Activated CD4-positive, alpha-beta memory T cell treated with anti-CD3 and anti-CD28 coated beads, Interleukin-2, amount 10 ng/mL, durations not matched to agents 7 days and 5 days (primary cell): ENCODE measurements around the gene MAMDC2. TPM values are rescaled to one million over a fixed set of nuclear protein-coding genes. Genes with fewer than 3 reads are reported as not detected.

Source experiments
- CTCF ChIA-PET: fragments of 350-600 bp; sonication (Branson Sonifier 250); formaldehyde crosslinking; loops from one replicate; lab custom pipeline; 2021; ENCODE audit warnings: antibody characterized with exemption, inconsistent platforms; lab: Charles Lee
- POLR2A ChIA-PET: fragments of 350-600 bp; sonication (Branson Sonifier 250); formaldehyde crosslinking; loops from one replicate; lab custom pipeline; 2021; ENCODE audit warnings: antibody characterized with exemption; lab: Charles Lee
- DNase-seq: peaks from one replicate; pipeline ENCODE4 v3.0.0-alpha.2; 2020
- H3K27ac Mint-ChIP-seq: one replicate; pipeline ENCODE4 v1.8.0; 2021; ENCODE audit warnings: mild to moderate bottlenecking, mixed read lengths
- H3K27me3 Mint-ChIP-seq: one replicate; pipeline ENCODE4 v1.8.0; 2021; ENCODE audit warnings: mixed read lengths
- H3K36me3 Mint-ChIP-seq: one replicate; pipeline ENCODE4 v1.8.0; 2021; ENCODE audit warnings: low read depth, mixed read lengths
- H3K4me1 Mint-ChIP-seq: one replicate; pipeline ENCODE4 v1.8.0; 2021; ENCODE audit warnings: mixed read lengths
- H3K4me3 Mint-ChIP-seq: one replicate; pipeline ENCODE4 v1.8.0; 2021; ENCODE audit warnings: mild to moderate bottlenecking, mixed read lengths
- H3K9me3 Mint-ChIP-seq: one replicate; pipeline ENCODE4 v1.8.0; 2021; ENCODE audit warnings: mixed read lengths
- total RNA-seq, 2 experiments: library from RNA; stranded (reverse); gene quantifications; one replicate each; pipeline ENCODE4 v1.2.3, GENCODE V29; 2021

MAMDC2 gene
- total RNA-seq, 2 experiments from 2014 or later: 0.05 TPM; not detected in 1

DNA sequence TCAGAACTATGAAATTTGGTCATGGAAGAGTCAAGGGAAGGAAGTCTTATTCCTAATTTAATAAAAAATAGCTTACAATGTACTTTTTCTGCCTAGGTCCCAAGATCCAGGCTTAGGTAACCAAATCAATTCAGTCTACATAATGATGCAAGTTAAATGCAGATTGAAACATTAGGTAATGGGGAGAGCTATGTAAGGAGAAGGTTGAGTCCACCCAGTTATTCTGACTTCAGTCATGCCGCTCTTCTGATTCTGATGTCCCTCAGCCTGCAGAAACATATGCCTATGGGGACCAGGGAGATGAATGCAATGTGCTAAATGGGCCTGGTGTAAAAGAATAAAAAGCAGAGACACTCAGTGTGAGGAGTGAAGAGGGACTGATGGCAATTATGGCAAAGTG lies 63.9 kb downstream of the MAMDC2 start:
- H3K9me3 Mint-ChIP-seq: no peaks in the 10 kb centered on the region
- no peaks in the 10 kb centered on the region for H3K36me3 Mint-ChIP-seq
- H3K4me3 Mint-ChIP-seq: no peak overlapping the region
- H3K27me3 Mint-ChIP-seq: peaks cover 13% of the 10 kb centered on the region
- CTCF ChIA-PET: no interaction called here
- H3K4me1 Mint-ChIP-seq: peaks cover 3% of the 10 kb centered on the region
- DNase-seq: no peak
- POLR2A ChIA-PET: no interaction called here
- no peak overlapping the region for H3K27ac Mint-ChIP-seq

DNA sequence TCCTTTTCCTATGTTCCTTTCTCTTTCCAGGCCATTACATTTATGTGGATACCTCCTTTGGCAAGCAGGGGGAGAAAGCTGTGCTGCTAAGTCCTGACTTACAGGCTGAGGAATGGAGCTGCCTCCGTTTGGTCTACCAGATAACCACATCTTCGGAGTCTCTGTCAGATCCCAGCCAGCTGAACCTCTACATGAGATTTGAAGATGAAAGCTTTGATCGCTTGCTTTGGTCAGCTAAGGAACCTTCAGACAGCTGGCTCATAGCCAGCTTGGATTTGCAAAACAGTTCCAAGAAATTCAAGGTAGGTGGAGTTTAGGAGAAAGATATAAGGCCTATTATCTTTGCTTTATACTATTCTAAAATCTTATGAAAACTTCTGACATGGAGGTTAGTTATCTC lies 64.5 kb downstream of the MAMDC2 start:
- H3K4me1 Mint-ChIP-seq: peaks cover 3% of the 10 kb centered on the region
- no peaks in the 10 kb centered on the region for H3K9me3 Mint-ChIP-seq
- no peak overlapping the region for H3K27ac Mint-ChIP-seq
- peaks cover 13% of the 10 kb centered on the region for H3K27me3 Mint-ChIP-seq
- ChIA-PET CTCF (no interaction called here), POLR2A (no interaction called here)
- H3K36me3 Mint-ChIP-seq: no peaks in the 10 kb centered on the region
- no peak overlapping the region for H3K4me3 Mint-ChIP-seq
- no peak for DNase-seq

DNA sequence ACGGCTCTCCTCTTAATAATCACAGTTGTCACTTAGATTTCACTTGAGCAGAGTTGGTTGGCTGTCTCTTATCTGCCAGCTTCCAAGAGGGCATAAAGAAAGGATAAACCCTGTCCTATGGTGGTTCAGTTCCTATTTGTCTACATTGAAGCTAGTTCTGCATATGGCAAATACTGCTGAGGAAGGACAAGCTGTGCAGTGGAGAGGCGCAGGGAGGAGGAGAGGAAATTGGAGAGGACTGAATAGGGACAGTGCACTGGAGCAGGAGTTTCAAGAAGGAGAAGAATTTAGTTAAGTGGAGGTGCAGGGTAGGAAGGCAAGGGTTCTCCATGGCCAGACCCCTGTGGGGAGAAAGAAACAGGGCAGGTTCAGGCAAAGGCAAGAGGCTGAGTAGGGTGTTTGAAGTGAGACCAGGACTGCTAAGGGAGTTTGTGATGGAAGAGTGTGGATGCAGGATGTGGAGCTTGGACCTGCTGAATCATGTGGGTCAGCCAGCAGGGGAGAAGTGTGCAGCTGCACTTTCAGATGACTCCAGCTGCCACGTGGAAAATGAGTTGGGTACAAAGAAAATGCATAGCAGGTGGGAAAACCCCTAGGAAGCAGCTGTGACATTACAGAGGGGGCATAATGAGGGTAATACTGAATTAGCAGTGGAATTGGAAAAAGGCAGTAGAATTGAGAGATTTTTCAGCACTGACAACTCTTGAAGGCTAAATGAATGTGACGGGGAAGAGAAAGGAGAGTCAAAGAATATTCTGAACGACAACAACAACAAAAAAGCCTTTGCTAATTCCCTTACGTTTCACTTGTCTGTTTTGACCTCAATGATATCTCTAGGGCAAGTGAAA lies 66.8 kb downstream of the MAMDC2 start:
- DNase-seq: no peak
- Mint-ChIP-seq H3K9me3 (no peaks in the 10 kb centered on the region), H3K4me3 (no peak overlapping the region), H3K27ac (no peak overlapping the region), H3K4me1 (peaks cover 3% of the 10 kb centered on the region), H3K27me3 (peaks cover 17% of the 10 kb centered on the region), H3K36me3 (no peaks in the 10 kb centered on the region)
- ChIA-PET POLR2A (no interaction called here), CTCF (interaction anchor here (0.8 to 5.7 kb wide), 26 partner anchors 8 to 689 kb away, joined by 3 to 85 read pairs (median 4); partner anchors contain the start of gene MAMDC2)

DNA sequence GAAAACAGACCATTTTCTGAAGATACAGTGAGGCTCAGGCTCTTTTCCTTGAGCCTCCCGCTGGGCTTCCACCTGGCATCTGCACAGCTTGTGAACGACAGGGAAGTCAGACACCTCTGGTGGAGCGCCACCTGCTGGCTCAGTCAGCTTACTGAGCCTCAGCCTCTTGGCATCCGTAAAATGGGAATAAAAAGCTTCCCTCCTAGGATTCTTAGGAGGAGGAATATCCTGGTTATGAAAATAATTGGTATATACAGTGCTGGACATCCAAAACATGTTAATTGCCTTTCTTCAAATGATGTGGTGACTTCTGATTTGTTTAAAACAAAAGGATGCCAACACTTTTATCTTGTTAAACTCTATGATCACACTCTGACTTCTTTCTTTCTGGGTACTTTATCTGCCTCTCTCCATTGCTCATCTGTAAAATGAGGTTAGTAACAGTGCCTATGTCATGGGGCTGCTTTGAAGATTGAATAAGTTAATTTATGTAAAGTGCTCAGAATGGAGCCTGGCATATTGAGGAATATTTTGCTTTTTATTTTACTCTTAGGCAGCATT lies 67.5 kb downstream of the MAMDC2 start:
- Mint-ChIP-seq H3K27ac (no peak overlapping the region), H3K4me3 (no peak overlapping the region), H3K4me1 (peaks cover 3% of the 10 kb centered on the region), H3K27me3 (peaks cover 17% of the 10 kb centered on the region), H3K36me3 (no peaks in the 10 kb centered on the region), H3K9me3 (no peaks in the 10 kb centered on the region)
- CTCF ChIA-PET: interaction anchor here (0.8 to 5.7 kb wide), 26 partner anchors 8 to 689 kb away, joined by 3 to 85 read pairs (median 4); partner anchors contain the start of gene MAMDC2
- DNase-seq: peak; percentile 57
- POLR2A ChIA-PET: no interaction called here

DNA sequence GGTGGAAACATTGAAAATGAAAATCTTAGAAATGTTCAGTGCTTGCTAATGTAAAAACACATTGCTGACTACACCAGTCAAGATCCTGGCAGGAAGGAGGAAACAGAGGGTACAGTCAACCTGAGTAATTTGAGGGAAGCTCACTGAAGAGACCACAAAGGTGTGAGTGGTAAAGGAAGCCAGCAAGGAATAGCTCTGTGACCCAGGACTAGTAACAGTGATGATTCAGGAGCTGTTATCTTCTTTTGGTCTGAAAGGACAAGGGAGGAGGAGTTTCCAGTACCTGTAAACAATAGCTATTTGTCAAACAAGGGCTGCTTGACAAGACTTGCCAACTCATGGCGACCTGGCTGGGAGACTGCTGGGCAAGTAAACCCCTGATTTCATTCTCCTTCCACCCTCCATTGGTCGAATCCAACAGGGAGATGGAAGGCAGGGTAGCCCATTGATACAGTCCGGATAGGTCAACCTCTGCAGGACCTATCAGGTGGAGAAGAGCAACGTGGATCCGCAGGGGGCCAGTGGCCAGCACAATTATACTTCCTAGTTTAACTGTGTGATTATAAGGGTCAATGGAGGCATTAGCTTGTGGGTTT lies 68.1 kb downstream of the MAMDC2 start:
- Mint-ChIP-seq H3K4me1 (peaks cover 3% of the 10 kb centered on the region), H3K27ac (no peak overlapping the region), H3K9me3 (no peaks in the 10 kb centered on the region), H3K36me3 (no peaks in the 10 kb centered on the region), H3K4me3 (no peak overlapping the region), H3K27me3 (peaks cover 14% of the 10 kb centered on the region)
- ChIA-PET POLR2A (no interaction called here), CTCF (interaction anchor here (0.5 to 5.7 kb wide), 25 partner anchors 9 to 513 kb away, joined by 3 to 85 read pairs (median 4); partner anchors contain the start of gene MAMDC2)
- no peak for DNase-seq

DNA sequence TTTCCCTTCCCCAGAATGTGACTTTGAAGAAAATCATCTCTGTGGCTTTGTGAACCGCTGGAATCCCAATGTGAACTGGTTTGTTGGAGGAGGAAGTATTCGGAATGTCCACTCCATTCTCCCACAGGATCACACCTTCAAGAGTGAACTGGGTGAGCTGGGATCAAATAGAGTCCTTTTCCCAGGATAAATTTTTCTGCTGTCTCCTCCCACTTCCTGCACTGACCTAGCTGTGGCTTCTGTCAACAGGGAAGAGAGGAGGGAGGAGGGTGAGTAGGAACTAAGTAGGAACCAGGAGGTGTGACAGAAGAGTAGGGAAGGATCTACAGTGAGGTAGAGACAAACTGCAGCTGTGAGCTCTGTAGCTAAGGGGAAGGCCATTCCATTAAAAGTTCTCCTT lies 69.3 kb downstream of the MAMDC2 start:
- H3K36me3 Mint-ChIP-seq: no peaks in the 10 kb centered on the region
- H3K27me3 Mint-ChIP-seq: peaks cover 13% of the 10 kb centered on the region
- H3K4me3 Mint-ChIP-seq: no peak overlapping the region
- ChIA-PET CTCF (interaction anchor here (0.8 to 5.7 kb wide), 13 partner anchors 9 to 691 kb away, joined by 3 to 85 read pairs (median 5); no protein-coding TSS in a partner anchor), POLR2A (interaction anchor here (1.3 kb wide), 1 partner anchor 490 kb away, joined by 3 read pairs; no protein-coding TSS in a partner anchor)
- no peak overlapping the region for H3K27ac Mint-ChIP-seq
- no peak for DNase-seq
- H3K9me3 Mint-ChIP-seq: no peaks in the 10 kb centered on the region
- peaks cover 3% of the 10 kb centered on the region for H3K4me1 Mint-ChIP-seq

DNA sequence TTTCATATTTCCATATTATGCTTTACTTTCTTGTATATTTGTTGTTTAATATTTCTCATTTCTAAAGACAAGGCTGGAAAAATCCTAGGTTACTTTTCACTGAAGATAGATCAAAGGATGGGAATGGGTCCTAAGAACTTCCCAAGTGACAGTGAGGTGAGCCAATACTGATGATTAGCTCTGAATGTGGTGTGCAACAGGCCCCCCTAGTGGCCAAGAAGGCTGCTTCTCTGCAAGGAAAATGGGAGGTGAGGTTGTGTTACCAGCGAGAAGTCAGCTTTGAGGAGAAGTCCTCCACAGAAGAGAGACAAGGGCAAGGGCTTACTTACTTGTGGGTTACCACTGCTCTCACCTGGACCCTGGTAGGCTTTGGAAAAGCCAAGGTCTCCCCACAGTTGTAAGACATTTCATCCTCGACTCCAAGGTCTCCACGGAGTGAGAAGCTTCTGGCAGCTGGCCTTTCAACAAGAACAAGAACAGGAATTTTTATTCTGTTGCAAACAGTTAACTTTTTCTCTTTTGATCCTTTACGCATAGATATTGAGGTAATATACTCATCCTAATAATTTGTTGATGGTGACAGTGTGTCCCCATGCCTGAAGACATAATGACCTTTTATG lies 69.9 kb downstream of the MAMDC2 start:
- H3K36me3 Mint-ChIP-seq: no peaks in the 10 kb centered on the region
- DNase-seq: peak; percentile 26
- peaks cover 3% of the 10 kb centered on the region for H3K4me1 Mint-ChIP-seq
- ChIA-PET CTCF (interaction anchor here (0.7 to 5.7 kb wide), 12 partner anchors 9 to 691 kb away, joined by 3 to 85 read pairs (median 4); no protein-coding TSS in a partner anchor), POLR2A (interaction anchor here (1.3 kb wide), 1 partner anchor 489 kb away, joined by 3 read pairs; no protein-coding TSS in a partner anchor)
- no peaks in the 10 kb centered on the region for H3K9me3 Mint-ChIP-seq
- H3K27me3 Mint-ChIP-seq: peaks cover 9% of the 10 kb centered on the region
- H3K4me3 Mint-ChIP-seq: no peak overlapping the region
- H3K27ac Mint-ChIP-seq: no peak overlapping the region

DNA sequence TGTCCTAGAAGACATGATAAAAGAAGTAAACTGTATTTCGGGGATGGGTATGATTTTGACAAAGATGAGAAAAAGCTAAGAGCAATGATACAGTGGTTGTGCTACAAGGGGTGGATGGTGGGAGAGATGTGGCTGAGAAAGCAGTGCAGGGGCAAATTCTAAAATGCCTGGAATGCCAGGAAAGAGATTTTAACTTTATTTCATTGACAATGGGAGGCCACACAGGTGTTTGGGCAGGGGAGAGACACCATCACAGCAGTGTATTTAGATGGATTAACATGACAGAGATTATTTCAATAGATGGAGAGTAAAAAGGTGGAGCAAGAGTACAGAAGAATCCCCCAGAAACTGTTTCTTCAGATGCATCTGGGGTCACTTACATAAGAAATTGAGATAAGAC lies 71.2 kb downstream of the MAMDC2 start:
- Mint-ChIP-seq H3K4me1 (peaks cover 3% of the 10 kb centered on the region), H3K27me3 (peaks cover 9% of the 10 kb centered on the region), H3K27ac (no peak overlapping the region), H3K9me3 (no peaks in the 10 kb centered on the region), H3K36me3 (no peaks in the 10 kb centered on the region), H3K4me3 (no peak overlapping the region)
- ChIA-PET POLR2A (no interaction called here), CTCF (interaction anchor here (0.7 to 1.4 kb wide), 2 partner anchors 12 to 116 kb away, joined by 3 to 4 read pairs; no protein-coding TSS in a partner anchor)
- DNase-seq: no peak

DNA sequence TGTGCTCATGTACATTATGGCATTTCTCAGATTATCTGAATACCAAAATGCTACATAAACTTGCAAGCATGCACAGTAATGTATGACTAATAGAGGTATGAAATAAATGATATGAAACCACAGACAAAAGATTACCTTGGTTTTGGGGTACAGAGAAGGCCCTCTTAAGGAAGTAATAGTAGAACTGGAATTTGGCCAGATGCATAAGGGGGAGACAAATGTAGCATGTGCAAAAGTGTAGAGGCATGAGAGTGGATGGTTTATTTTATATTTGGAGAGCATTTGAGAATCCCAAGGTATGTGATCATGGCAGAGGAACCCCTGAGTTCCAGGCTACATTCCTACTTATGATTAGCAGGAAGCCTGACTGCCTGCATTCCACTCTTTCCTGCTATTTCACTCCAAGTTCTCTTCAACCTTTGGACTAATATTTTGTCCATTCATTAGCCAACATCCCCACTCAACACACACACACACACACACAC lies 74.2 kb downstream of the MAMDC2 start:
- no peaks in the 10 kb centered on the region for H3K4me1 Mint-ChIP-seq
- H3K4me3 Mint-ChIP-seq: no peak overlapping the region
- H3K27ac Mint-ChIP-seq: no peak overlapping the region
- H3K36me3 Mint-ChIP-seq: no peaks in the 10 kb centered on the region
- no peak for DNase-seq
- POLR2A ChIA-PET: interaction anchor here (0.6 kb wide), 1 partner anchor 11 kb away, joined by 4 read pairs; no protein-coding TSS in a partner anchor
- CTCF ChIA-PET: interaction anchor here (0.7 kb wide), 1 partner anchor 8 kb away, joined by 4 read pairs; no protein-coding TSS in a partner anchor
- H3K27me3 Mint-ChIP-seq: peaks cover 9% of the 10 kb centered on the region
- no peaks in the 10 kb centered on the region for H3K9me3 Mint-ChIP-seq

DNA sequence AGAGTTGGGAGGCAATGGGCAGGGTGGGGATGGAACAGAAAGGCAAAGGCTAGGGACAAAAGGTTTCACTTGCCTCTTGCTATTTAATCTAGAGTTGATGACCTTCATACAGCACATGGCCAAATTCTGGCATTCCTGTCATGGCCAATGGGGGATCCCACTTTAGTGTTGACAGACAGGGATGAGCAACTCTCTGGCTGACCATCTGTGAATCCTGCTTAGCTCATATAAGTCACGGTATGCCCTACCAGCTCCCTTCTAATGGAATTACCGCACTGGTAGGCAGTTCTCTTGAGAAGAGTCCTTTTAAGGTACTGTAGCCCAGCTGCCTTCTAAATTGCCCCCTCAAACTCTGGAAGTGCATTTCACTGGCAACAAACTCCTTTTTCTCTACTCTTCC lies 76.1 kb downstream of the MAMDC2 start:
- Mint-ChIP-seq H3K27ac (no peak overlapping the region), H3K4me1 (no peaks in the 10 kb centered on the region), H3K36me3 (no peaks in the 10 kb centered on the region), H3K4me3 (no peak overlapping the region), H3K27me3 (peaks cover 8% of the 10 kb centered on the region), H3K9me3 (no peaks in the 10 kb centered on the region)
- ChIA-PET CTCF (interaction anchor here (2.6 kb wide), 1 partner anchor 9 kb away, joined by 10 read pairs; no protein-coding TSS in a partner anchor), POLR2A (no interaction called here)
- no peak for DNase-seq

DNA sequence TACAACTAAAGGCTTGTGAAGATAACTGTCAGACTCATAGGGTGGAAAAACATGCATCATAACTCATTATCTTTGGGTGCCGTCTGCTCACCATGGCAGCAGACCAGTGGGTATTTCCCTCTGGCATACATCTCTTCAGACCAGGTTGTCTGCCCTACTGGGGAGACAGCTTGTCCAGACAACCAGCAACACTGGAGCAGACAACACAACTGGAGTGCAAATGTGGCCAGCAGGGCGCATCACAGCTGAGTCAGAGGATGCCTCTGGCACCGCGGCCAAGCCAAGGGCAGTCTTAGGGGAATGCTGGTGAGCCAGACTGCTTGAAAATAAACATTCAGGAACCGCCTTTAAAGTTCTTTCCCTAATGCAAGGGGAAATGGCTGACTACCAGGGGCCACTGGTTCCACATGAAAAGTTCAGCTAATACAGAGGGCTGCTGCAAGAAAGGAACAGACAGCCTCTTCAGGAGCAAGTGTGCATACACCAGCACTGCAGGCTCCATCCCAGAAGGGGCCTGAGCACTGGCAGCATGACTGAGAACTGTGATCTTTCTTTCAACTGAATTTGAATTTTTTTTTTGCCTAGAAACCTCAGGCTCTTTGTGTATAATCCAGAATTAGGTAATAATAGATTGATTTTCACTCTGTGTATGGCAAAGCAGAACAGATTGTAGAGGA lies 77.3 kb downstream of the MAMDC2 start:
- no peaks in the 10 kb centered on the region for H3K36me3 Mint-ChIP-seq
- ChIA-PET CTCF (interaction anchor here (2.3 to 2.6 kb wide), 2 partner anchors 8 to 10 kb away, joined by 5 to 10 read pairs; no protein-coding TSS in a partner anchor), POLR2A (no interaction called here)
- no peak for DNase-seq
- H3K9me3 Mint-ChIP-seq: no peaks in the 10 kb centered on the region
- no peaks in the 10 kb centered on the region for H3K4me1 Mint-ChIP-seq
- no peak overlapping the region for H3K4me3 Mint-ChIP-seq
- no peak overlapping the region for H3K27ac Mint-ChIP-seq
- peaks cover 6% of the 10 kb centered on the region for H3K27me3 Mint-ChIP-seq
